Transverse colon (tissue), 4 donors: ENCODE data around the gene UTP14C. TPM values are rescaled to one million over a fixed set of nuclear protein-coding genes. Genes with fewer than 3 reads are reported as not detected.

Experiments
- DNase-seq: peaks from one replicate; pipeline ENCODE4 v3.0.0-alpha.2; 2019
- H3K27ac ChIP-seq, 4 donors: fragments of 200-600 bp; sonication (generic); 2 replicates each; pipeline ENCODE4 v1.5.1; 2016 to 2018; ENCODE audit warnings: inconsistent platforms in 4 of 4
- H3K27me3 ChIP-seq: fragments of 200-600 bp; sonication (generic); 2 replicates; pipeline ENCODE4 v1.5.1; 2017; ENCODE audit warnings: inconsistent platforms
- H3K36me3 ChIP-seq, 4 donors: fragments of 200-600 bp; sonication (generic); 2 replicates each; pipeline ENCODE4 v1.5.1; 2017 to 2019; ENCODE audit warnings: inconsistent platforms in 4 of 4
- H3K4me1 ChIP-seq, 4 donors: fragments of 200-600 bp; sonication (generic); 2 replicates each; pipeline ENCODE4 v1.5.1; 2017 to 2020; ENCODE audit warnings: inconsistent platforms in 4 of 4
- H3K4me3 ChIP-seq, 4 donors: fragments of 200-600 bp; sonication (generic); 1 replicate in 1 of 4; 2 replicates in 3 of 4; pipeline versions ENCODE4 v1.5.1 to v1.6.1; 2017 to 2019; ENCODE audit warnings: inconsistent platforms in 4 of 4
- H3K9me3 ChIP-seq, 2 donors: fragments of 200-600 bp; sonication (generic); 2 replicates each; pipeline ENCODE4 v1.5.1; 2017 to 2019; ENCODE audit warnings: inconsistent platforms in 2 of 2
- CTCF ChIP-seq, 5 experiments: fragments of 200-600 bp in 3 of 5; fragments of 450-650 bp in 2 of 5; sonication (generic) in 3 of 5; IDR thresholded peaks; 1 replicate in 2 of 5; 2 replicates in 3 of 5; pipeline ENCODE4 v1.5.1; 2016 to 2017; ENCODE audit warnings: antibody characterized with exemption in 5 of 5, inconsistent platforms in 3 of 5, mild to moderate bottlenecking in 2 of 5, moderate library complexity in 1 of 5
- EP300 ChIP-seq: sonication (generic); formaldehyde crosslinking; IDR thresholded peaks from one replicate; pipeline ENCODE4 v1.6.1; 2017; ENCODE audit warnings: antibody characterized with exemption, low read depth
- POLR2A ChIP-seq: fragments of 450-650 bp; IDR thresholded peaks from one replicate; pipeline ENCODE4 v1.6.1; 2016; ENCODE audit warnings: antibody characterized with exemption, mild to moderate bottlenecking, moderate library complexity
- POLR2AphosphoS5 ChIP-seq, 3 donors: sonication (generic); formaldehyde crosslinking; IDR thresholded peaks; one replicate each; pipeline ENCODE4 v1.6.1; 2016; ENCODE audit warnings: antibody characterized with exemption in 3 of 3
- whole genome bisulfite sequencing, 2 donors: methylation state at CpG; one replicate each; pipeline ENCODE4 v1.1.5; 2018; ENCODE audit warnings: low coverage in 1 of 2; 5-methylcytosine and 5-hydroxymethylcytosine counted together
- in situ Hi-C, 4 donors: fragments of 200-750 bp; cut with MboI; loops; one replicate each; pipeline versions ENCODE4 v1.15.0 to v1.15.1; 2017; ENCODE audit warnings: low sequenced_read_pairs in 3 of 4, low pct_ligation_motif_present in 1 of 4, low pct_unique_long_range_greater_than_20kb in 1 of 4
- intact Hi-C: fragments of 100-400 bp; cut with DNase I; formaldehyde crosslinking; loops from one replicate; pipeline ENCODE4 v1.15.1; 2023; ENCODE audit warnings: low total_unique reads
- total RNA-seq, 4 donors: library from RNA; depleted of rRNA; stranded (reverse); fragments of >200 nt; gene quantifications; one replicate each; pipeline ENCODE4 v1.1.0, GENCODE V29; 2016

The UTP14C gene
- total RNA-seq, 4 donors from 2014 or later: 5.2 to 20.0 (median 13.6) TPM

- Histone ChIP-seq H3K9me3 (no peaks in the 10 kb centered on the region), H3K27ac (peak overlapping the region in 3 of 4 donors; percentile 7 to 43 (median 14)), H3K36me3 (no peaks in the 10 kb centered on the region), H3K27me3 (no peaks in the 10 kb centered on the region), H3K4me1 (peaks cover 0 to 25% (median 12%) of the 10 kb centered on the region in 4 donors), H3K4me3 (no peak overlapping the region)
- WGBS, 2 donors: 73% methylated on average over 7 of the region's 7 CpGs; no CpG with 5 or more reads in 1 of the 2 donors
- DNase-seq: peak; percentile 71
- in situ Hi-C loops (loop anchor here in 2 of 4 donors (10.0 to 25.0 kb wide), 4 partner anchors 120 to 458 kb away; partner anchors contain the start of genes CKAP2 (in 1 of the 2), NEK5 (in 1 of the 2) and VPS36 (in 1 of the 2)), intact Hi-C loops (loop anchor here (10.0 kb wide), 1 partner anchor 120 kb away; the partner anchor contains the start of gene NEK5)
- no peak for TF ChIP-seq POLR2AphosphoS5 (IDR thresholded peaks at IDR 0.05)
- TF ChIP-seq POLR2A: no peak
- no peak for TF ChIP-seq CTCF (IDR thresholded peaks at IDR 0.05)
- TF ChIP-seq EP300: no peak
Observed at GRCh38 chr13:52004511-52005170, 19.9 kb upstream of the UTP14C start.

GRCh38 chr13:52005841-52006522 lies 18.5 kb upstream of the UTP14C start:
- H3K9me3 ChIP-seq: no peaks in the 10 kb centered on the region
- WGBS, 2 donors: 85 to 92% methylated on average over 6 to 13 of the region's 13 CpGs
- DNase-seq: no peak
- no peaks in the 10 kb centered on the region for H3K36me3 ChIP-seq
- in situ Hi-C loops: loop anchor here in 2 of 4 donors (10.0 to 25.0 kb wide), 4 partner anchors 119 to 456 kb away; partner anchors contain the start of genes CKAP2 (in 1 of the 2), NEK5 (in 1 of the 2) and VPS36 (in 1 of the 2)
- H3K27ac ChIP-seq: no peak overlapping the region
- intact Hi-C loops: loop anchor here (10.0 kb wide), 1 partner anchor 119 kb away; the partner anchor contains the start of gene NEK5
- H3K4me1 ChIP-seq: peaks cover 3 to 30% (median 18%) of the 10 kb centered on the region in 4 donors
- no peaks in the 10 kb centered on the region for H3K27me3 ChIP-seq
- no peak overlapping the region for H3K4me3 ChIP-seq
- TF ChIP-seq CTCF (IDR thresholded peaks at IDR 0.05) (no peak), POLR2AphosphoS5 (IDR thresholded peaks at IDR 0.05) (no peak), EP300 (no peak), POLR2A (no peak)

- DNase-seq: no peak
- intact Hi-C loops (loop anchor here (10.0 kb wide), 1 partner anchor 118 kb away; the partner anchor contains the start of gene NEK5), in situ Hi-C loops (loop anchor here in 2 of 4 donors (10.0 to 25.0 kb wide), 4 partner anchors 118 to 456 kb away; partner anchors contain the start of genes CKAP2 (in 1 of the 2), NEK5 (in 1 of the 2) and VPS36 (in 1 of the 2))
- H3K27ac ChIP-seq: no peak overlapping the region
- H3K27me3 ChIP-seq: no peaks in the 10 kb centered on the region
- no peaks in the 10 kb centered on the region for H3K9me3 ChIP-seq
- H3K36me3 ChIP-seq: no peaks in the 10 kb centered on the region
- no peak overlapping the region for H3K4me3 ChIP-seq
- whole genome bisulfite sequencing, 2 donors: 80 to 84% methylated on average over 7 to 8 of the region's 8 CpGs
- peaks cover 3 to 32% (median 20%) of the 10 kb centered on the region in 4 donors for H3K4me1 ChIP-seq
- TF ChIP-seq CTCF (IDR thresholded peaks at IDR 0.05) (no peak), EP300 (no peak), POLR2A (no peak), POLR2AphosphoS5 (IDR thresholded peaks at IDR 0.05) (no peak)
Observed at GRCh38 chr13:52006523-52007245, 17.8 kb upstream of the UTP14C start.
